Measurements from ENCODE around the gene ADRB1. TPM values are rescaled to one million over a fixed set of nuclear protein-coding genes. Genes with fewer than 3 reads are reported as not detected.

ADRB1 gene
- not detected for polyA plus RNA-seq (2013, experiment 1 of 2)
- polyA plus RNA-seq (2013, experiment 2 of 2), result not detected

- 1% methylated on average over 90 of the region's 90 CpGs for WGBS
- no peaks in the 10 kb centered on the region for H3K36me3 ChIP-seq (ENCODE audit: insufficient read depth, low read length)
- H3K4me1 ChIP-seq (ENCODE audit: insufficient read depth, low read length), result 0 out of 2 replicates have a peak, but pooled peaks cover 4% of the 10 kb centered on the region
- no peak within 1 kb of the TSS for H3K9ac ChIP-seq (ENCODE audit: low read depth, low read length)
- peak within 1 kb of the TSS; percentile 56 for H3K4me3 ChIP-seq (ENCODE audit: low read length)
- no peak within 1 kb of the TSS for H3K27ac ChIP-seq (ENCODE audit: low read depth, low read length)
- no peaks in the 10 kb centered on the region for H3K9me3 ChIP-seq (ENCODE audit: insufficient read depth, low read depth, low read length)
- H3K27me3 ChIP-seq (ENCODE audit: insufficient read depth, low read length), result peaks cover 95% of the 10 kb centered on the region
These were observed at the start of gene ADRB1 for GRCh38 chr10:114043532-114044246. Gene ADRB1, plus strand, starts transcription at chr10:114043866. Its CDS starts 267 bp downstream, at chr10:114044133.

- Histone ChIP-seq H3K4me1 (ENCODE audit: insufficient read depth, low read length) (no peaks in the 10 kb centered on the region), H3K9ac (ENCODE audit: low read depth, low read length) (no peak overlapping the region), H3K36me3 (ENCODE audit: insufficient read depth, low read length) (no peaks in the 10 kb centered on the region), H3K4me3 (ENCODE audit: low read length) (no peak overlapping the region), H3K27ac (ENCODE audit: low read depth, low read length) (no peak overlapping the region), H3K9me3 (ENCODE audit: insufficient read depth, low read depth, low read length) (no peaks in the 10 kb centered on the region), H3K27me3 (ENCODE audit: insufficient read depth, low read length) (no peaks in the 10 kb centered on the region)
- 93% methylated on average over 2 of the region's 2 CpGs for WGBS
These were observed 48.5 kb upstream of the ADRB1 start for GRCh38 chr10:113995201-113995600.

- WGBS, result 81% methylated on average over 8 of the region's 8 CpGs
- no peaks in the 10 kb centered on the region for H3K27me3 ChIP-seq (ENCODE audit: insufficient read depth, low read length)
- H3K9me3 ChIP-seq (ENCODE audit: insufficient read depth, low read depth, low read length), result no peaks in the 10 kb centered on the region
- H3K27ac ChIP-seq (ENCODE audit: low read depth, low read length), result no peak overlapping the region
- H3K36me3 ChIP-seq (ENCODE audit: insufficient read depth, low read length), result no peaks in the 10 kb centered on the region
- no peak overlapping the region for H3K4me3 ChIP-seq (ENCODE audit: low read length)
- H3K9ac ChIP-seq (ENCODE audit: low read depth, low read length), result no peak overlapping the region
- H3K4me1 ChIP-seq (ENCODE audit: insufficient read depth, low read length), result no peaks in the 10 kb centered on the region
These were observed 46.2 kb upstream of the ADRB1 start for GRCh38 chr10:113997428-113997827.

GRCh38 chr10:113999531-113999930 is 44.1 kb upstream of the ADRB1 start:
- H3K4me3 ChIP-seq (ENCODE audit: low read length), result no peak overlapping the region
- no peak overlapping the region for H3K9ac ChIP-seq (ENCODE audit: low read depth, low read length)
- no peaks in the 10 kb centered on the region for H3K36me3 ChIP-seq (ENCODE audit: insufficient read depth, low read length)
- no peak overlapping the region for H3K27ac ChIP-seq (ENCODE audit: low read depth, low read length)
- H3K9me3 ChIP-seq (ENCODE audit: insufficient read depth, low read depth, low read length), result no peaks in the 10 kb centered on the region
- 94% methylated on average over 5 of the region's 5 CpGs for WGBS
- H3K4me1 ChIP-seq (ENCODE audit: insufficient read depth, low read length), result no peaks in the 10 kb centered on the region
- H3K27me3 ChIP-seq (ENCODE audit: insufficient read depth, low read length), result no peaks in the 10 kb centered on the region

- Histone ChIP-seq H3K9ac (ENCODE audit: low read depth, low read length) (no peak overlapping the region), H3K9me3 (ENCODE audit: insufficient read depth, low read depth, low read length) (no peaks in the 10 kb centered on the region), H3K4me3 (ENCODE audit: low read length) (no peak overlapping the region), H3K27me3 (ENCODE audit: insufficient read depth, low read length) (no peaks in the 10 kb centered on the region), H3K4me1 (ENCODE audit: insufficient read depth, low read length) (no peaks in the 10 kb centered on the region), H3K27ac (ENCODE audit: low read depth, low read length) (no peak overlapping the region), H3K36me3 (ENCODE audit: insufficient read depth, low read length) (no peaks in the 10 kb centered on the region)
- WGBS, result 94% methylated on average over 6 of the region's 6 CpGs
These were observed 43.1 kb upstream of the ADRB1 start for GRCh38 chr10:114000457-114001010.

GRCh38 chr10:114002422-114002821 is 41.2 kb upstream of the ADRB1 start:
- Histone ChIP-seq H3K9ac (ENCODE audit: low read depth, low read length) (no peak overlapping the region), H3K27me3 (ENCODE audit: insufficient read depth, low read length) (no peaks in the 10 kb centered on the region), H3K27ac (ENCODE audit: low read depth, low read length) (no peak overlapping the region), H3K9me3 (ENCODE audit: insufficient read depth, low read depth, low read length) (no peaks in the 10 kb centered on the region), H3K4me1 (ENCODE audit: insufficient read depth, low read length) (no peaks in the 10 kb centered on the region), H3K36me3 (ENCODE audit: insufficient read depth, low read length) (no peaks in the 10 kb centered on the region), H3K4me3 (ENCODE audit: low read length) (no peak overlapping the region)
- WGBS, result 77% methylated on average over 7 of the region's 7 CpGs

GRCh38 chr10:114003161-114003941 is 40.3 kb upstream of the ADRB1 start:
- H3K4me1 ChIP-seq (ENCODE audit: insufficient read depth, low read length), result no peaks in the 10 kb centered on the region
- no peaks in the 10 kb centered on the region for H3K27me3 ChIP-seq (ENCODE audit: insufficient read depth, low read length)
- H3K36me3 ChIP-seq (ENCODE audit: insufficient read depth, low read length), result no peaks in the 10 kb centered on the region
- H3K27ac ChIP-seq (ENCODE audit: low read depth, low read length), result no peak overlapping the region
- no peak overlapping the region for H3K4me3 ChIP-seq (ENCODE audit: low read length)
- H3K9ac ChIP-seq (ENCODE audit: low read depth, low read length), result no peak overlapping the region
- WGBS, result 98% methylated on average over 8 of the region's 9 CpGs
- H3K9me3 ChIP-seq (ENCODE audit: insufficient read depth, low read depth, low read length), result no peaks in the 10 kb centered on the region

- H3K27ac ChIP-seq (ENCODE audit: low read depth, low read length), result no peak overlapping the region
- 96% methylated on average over 5 of the region's 5 CpGs for WGBS
- H3K4me1 ChIP-seq (ENCODE audit: insufficient read depth, low read length), result no peaks in the 10 kb centered on the region
- H3K36me3 ChIP-seq (ENCODE audit: insufficient read depth, low read length), result no peaks in the 10 kb centered on the region
- H3K9me3 ChIP-seq (ENCODE audit: insufficient read depth, low read depth, low read length), result no peaks in the 10 kb centered on the region
- H3K4me3 ChIP-seq (ENCODE audit: low read length), result no peak overlapping the region
- H3K27me3 ChIP-seq (ENCODE audit: insufficient read depth, low read length), result no peaks in the 10 kb centered on the region
- no peak overlapping the region for H3K9ac ChIP-seq (ENCODE audit: low read depth, low read length)
These were observed 34.2 kb upstream of the ADRB1 start for GRCh38 chr10:114009281-114009996.

- no peaks in the 10 kb centered on the region for H3K36me3 ChIP-seq (ENCODE audit: insufficient read depth, low read length)
- peaks cover 2% of the 10 kb centered on the region for H3K9me3 ChIP-seq (ENCODE audit: insufficient read depth, low read depth, low read length)
- no peaks in the 10 kb centered on the region for H3K27me3 ChIP-seq (ENCODE audit: insufficient read depth, low read length)
- H3K4me3 ChIP-seq (ENCODE audit: low read length), result no peak overlapping the region
- no peaks in the 10 kb centered on the region for H3K4me1 ChIP-seq (ENCODE audit: insufficient read depth, low read length)
- 59% methylated on average over 2 of the region's 2 CpGs for WGBS
- no peak overlapping the region for H3K9ac ChIP-seq (ENCODE audit: low read depth, low read length)
- no peak overlapping the region for H3K27ac ChIP-seq (ENCODE audit: low read depth, low read length)
These were observed 33.4 kb upstream of the ADRB1 start for GRCh38 chr10:114010316-114010715.

- no peak overlapping the region for H3K27ac ChIP-seq (ENCODE audit: low read depth, low read length)
- H3K36me3 ChIP-seq (ENCODE audit: insufficient read depth, low read length), result no peaks in the 10 kb centered on the region
- H3K9me3 ChIP-seq (ENCODE audit: insufficient read depth, low read depth, low read length), result peaks cover 8% of the 10 kb centered on the region
- H3K27me3 ChIP-seq (ENCODE audit: insufficient read depth, low read length), result no peaks in the 10 kb centered on the region
- H3K4me1 ChIP-seq (ENCODE audit: insufficient read depth, low read length), result no peaks in the 10 kb centered on the region
- H3K4me3 ChIP-seq (ENCODE audit: low read length), result no peak overlapping the region
- H3K9ac ChIP-seq (ENCODE audit: low read depth, low read length), result no peak overlapping the region
- 93% methylated on average over 8 of the region's 8 CpGs for WGBS
These were observed 31.0 kb upstream of the ADRB1 start for GRCh38 chr10:114012650-114013049.

GRCh38 chr10:114015708-114016107 is 28.0 kb upstream of the ADRB1 start:
- WGBS, result 71% methylated on average over 1 of the region's 1 CpG

More at GRCh38 chr10:114015708-114016107, 28.0 kb upstream of the ADRB1 start:
- Histone ChIP-seq H3K4me1 (ENCODE audit: insufficient read depth, low read length) (no peaks in the 10 kb centered on the region), H3K9ac (ENCODE audit: low read depth, low read length) (no peak overlapping the region), H3K27ac (ENCODE audit: low read depth, low read length) (no peak overlapping the region), H3K36me3 (ENCODE audit: insufficient read depth, low read length) (no peaks in the 10 kb centered on the region), H3K27me3 (ENCODE audit: insufficient read depth, low read length) (no peaks in the 10 kb centered on the region), H3K4me3 (ENCODE audit: low read length) (no peak overlapping the region), H3K9me3 (ENCODE audit: insufficient read depth, low read depth, low read length) (peaks cover 8% of the 10 kb centered on the region)

All from HUES64 (cell line).